Measurements from ENCODE around the gene KCNH4.
A peak's percentile ranks its signal among the peaks of the same experiment; 100 is the strongest.

KCNH4 gene

DNA sequence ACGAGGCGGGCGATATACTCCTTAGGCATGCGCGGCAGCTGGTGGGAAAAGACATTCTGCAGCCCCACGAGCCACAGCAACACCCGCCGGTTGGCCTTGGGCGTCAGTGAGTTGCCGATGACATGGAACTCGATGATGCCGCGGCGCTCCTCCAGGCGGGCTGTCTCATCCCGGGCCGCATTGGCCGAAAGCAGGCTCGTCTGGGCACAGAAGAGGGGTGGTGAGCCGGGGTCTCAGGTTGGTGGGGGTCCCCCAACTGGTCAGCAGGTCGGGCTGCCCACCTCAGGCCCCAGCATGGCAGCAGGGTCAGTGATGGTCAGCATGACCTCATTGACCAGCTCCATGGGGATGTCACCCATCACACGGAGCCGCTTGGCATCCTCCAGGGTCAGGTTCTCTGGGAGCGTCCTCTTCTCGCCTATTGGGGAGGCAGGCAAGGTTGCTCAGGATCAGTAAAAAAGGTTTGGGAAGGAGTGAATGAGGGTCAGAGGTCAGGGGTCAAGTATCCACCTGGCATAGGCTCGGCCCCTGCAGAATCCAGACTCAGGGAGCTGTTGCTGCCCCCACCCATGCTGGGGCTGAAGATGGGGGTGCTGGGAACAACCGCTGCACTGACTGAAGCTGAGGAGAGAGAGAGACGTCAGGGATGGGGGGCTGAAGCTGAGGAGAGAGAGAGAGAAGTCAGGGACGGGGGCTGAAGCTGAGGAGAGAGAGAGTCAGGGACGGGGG lies 63.4 kb downstream of the KCNH4 start:
- no peak for DNase-seq (ENCODE audit: low spot score)

DNA sequence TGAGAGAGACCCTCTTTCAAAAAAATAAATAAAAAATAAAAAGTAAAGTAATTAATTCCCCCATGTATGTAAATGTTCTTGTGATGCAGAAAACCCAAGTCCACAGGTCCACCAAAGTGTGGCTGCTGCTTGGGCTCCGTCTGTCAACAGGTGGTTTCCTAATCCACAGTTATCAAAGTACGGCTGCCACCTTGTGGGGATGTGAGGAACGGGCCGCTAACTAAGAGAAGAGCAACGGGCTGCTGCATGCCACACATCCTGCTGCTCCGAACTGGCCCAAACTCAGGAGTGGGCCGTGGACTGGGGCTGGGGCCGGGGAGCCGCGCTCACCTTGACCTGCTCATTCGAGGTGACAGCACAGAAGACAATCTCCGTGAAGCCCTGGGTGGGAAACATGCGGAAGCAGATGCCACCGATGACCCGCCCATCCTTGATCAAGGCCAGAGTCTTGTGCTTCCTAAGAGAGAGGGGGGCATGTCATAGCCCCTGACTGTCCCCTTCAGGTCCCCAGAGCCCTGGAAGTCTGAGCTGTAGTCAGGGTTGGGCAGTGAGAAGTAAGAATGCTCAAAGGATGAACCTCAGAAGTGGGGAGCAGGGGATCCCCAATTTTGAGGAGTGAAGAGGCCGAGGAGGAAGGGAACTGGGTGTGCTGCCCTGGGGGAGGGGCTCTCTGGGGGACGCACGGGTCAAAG lies 64.1 kb downstream of the KCNH4 start:
- DNase-seq (ENCODE audit: low spot score): peak; percentile 83

DNA sequence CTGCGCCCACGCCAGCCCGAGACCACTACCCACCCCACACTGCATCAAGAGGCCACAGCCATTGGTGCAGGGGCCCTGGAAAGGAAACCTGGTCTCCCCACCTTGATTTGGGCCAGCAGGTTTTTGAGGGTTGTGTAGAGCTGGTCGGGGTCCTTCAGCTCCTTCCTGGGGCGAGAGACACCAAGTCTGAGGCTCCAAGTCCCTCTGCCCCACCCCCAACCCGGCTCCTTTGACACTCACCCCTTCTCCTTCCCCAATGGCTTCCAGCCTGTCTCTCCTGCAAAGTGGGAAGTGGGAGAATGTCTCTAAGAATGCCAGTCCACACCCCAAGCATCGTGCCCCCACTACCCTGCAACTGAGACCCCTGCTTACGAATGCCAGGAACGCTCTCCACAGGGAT lies 66.8 kb downstream of the KCNH4 start:
- no peak for DNase-seq (ENCODE audit: low spot score)

DNA sequence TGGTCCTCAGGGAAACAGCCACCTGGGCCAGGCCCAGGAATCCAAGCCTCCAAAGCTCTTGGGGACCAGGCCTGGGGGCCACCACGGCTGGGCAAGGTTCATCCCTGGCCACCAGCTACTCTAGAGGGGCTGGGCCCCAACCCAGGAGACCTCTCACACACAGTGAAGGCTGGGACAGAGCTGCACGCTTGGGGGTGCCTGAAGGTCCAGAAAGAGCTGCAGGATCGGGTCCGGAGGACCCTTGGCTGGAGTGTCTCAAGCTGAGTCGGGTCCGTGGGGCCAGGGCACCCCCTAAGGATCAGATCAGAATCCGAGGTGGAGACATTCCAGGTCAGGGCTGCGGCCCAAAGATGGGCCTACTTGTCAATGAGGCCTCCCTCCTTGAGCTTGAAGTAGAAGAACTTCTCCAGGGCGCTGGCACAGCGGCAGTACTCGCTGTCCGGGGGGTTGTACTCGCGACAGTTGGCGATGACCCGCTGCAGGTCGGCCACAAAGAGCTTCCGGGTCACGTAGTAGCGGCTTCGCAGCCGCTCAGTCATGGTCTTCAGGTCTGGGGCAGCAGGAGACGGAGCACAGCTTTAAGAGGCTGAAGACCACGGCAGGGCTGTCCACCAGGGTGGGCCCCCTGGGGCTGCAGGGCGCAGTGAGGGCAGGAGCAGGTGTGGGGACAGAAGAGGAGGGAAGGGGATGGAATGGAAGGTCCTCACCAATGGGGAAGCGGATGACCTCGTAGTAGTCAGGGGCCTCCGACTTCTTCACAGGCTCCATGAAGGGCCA lies 67.5 kb downstream of the KCNH4 start:
- DNase-seq (ENCODE audit: low spot score): no peak

DNA sequence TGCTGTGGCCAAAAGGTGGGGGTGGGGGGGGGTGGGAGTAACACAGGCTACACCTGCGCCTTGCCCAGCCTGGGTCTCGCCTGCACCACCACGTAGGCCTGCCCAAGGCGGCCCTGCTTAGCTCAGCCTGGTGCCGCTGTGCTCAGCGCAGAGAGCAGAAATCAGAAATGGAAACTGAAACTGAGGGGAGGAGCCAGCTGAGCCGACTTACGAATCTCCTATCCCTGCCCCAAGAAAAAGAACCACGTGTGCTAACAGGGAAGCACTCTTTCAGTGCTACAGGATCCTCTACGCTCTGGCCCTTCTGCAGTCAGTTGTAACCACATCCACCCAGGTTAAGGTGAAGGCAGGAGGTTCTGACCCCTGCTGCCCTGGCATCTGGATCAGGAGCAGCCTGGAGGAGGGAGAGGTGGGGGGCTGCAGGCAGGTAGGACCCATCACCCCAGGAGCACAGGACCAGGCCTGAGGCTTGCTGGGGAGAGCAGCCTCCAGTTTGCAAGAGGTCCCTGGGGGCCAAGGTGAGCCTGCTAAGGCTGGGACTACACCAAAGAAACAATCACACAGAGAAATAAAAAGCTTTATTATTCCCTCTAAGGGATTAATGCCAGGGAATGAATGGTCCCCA lies 68.3 kb downstream of the KCNH4 start, which contains the start of gene DHX58:
DHX58 (minus strand) TSS at position 163 of the 625 bp plus-strand sequence. CDS start 822 bp downstream, outside the sequence.
- DNase-seq (ENCODE audit: low spot score): peak; percentile 80

DNA sequence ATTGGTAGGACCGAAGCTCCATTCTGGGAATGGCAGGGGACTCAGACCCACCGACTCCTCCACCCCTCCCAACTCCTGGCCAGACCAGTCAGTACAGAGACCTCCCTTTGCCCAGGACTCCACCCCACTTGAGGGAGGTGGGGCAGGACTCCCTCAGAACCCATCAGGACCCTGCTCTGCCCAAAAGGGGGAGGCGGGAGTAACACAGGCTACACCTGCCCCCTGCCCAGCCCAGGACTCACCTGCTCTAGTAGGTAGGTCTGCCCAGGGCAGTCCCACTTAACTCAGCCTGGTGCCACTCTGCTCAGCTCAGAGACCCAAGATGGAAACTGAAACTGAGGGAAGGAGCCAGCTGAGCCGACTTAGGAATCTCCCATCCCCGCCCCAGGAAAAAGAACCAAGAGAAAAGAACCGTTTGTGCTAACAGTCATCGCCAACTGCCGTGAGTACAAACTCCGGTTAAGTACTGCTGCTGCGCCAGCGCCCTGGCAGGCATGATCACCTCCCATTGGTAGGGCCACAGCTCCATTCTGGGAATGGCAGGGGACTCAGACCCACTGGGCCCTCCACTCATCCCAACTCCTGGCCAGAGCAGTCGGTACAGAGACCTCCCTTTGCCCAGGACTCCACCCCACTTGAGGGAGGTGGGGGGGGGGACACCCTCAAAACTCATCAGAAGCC lies 68.9 kb downstream of the KCNH4 start:
- DNase-seq (ENCODE audit: low spot score): peak; percentile 14

DNA sequence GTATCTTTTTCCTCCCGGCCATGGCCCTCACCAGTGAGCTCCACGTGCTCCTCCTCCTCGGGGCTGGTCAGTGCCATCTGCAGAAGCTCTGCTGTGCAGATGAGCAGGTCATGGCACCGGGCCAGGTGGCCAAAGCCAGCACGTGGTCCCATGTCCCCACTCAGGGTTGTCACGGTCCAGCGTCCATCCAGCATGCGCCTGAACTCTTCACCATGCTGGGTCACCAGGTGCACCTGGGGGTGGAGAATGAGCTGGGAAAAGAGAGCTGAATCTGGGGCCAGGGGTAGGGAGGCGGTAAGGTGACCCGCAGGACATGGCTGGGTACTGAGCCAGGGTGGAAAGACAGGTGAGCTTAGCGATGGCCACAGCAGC lies 69.7 kb downstream of the KCNH4 start:
- no peak for DNase-seq (ENCODE audit: low spot score)

DNA sequence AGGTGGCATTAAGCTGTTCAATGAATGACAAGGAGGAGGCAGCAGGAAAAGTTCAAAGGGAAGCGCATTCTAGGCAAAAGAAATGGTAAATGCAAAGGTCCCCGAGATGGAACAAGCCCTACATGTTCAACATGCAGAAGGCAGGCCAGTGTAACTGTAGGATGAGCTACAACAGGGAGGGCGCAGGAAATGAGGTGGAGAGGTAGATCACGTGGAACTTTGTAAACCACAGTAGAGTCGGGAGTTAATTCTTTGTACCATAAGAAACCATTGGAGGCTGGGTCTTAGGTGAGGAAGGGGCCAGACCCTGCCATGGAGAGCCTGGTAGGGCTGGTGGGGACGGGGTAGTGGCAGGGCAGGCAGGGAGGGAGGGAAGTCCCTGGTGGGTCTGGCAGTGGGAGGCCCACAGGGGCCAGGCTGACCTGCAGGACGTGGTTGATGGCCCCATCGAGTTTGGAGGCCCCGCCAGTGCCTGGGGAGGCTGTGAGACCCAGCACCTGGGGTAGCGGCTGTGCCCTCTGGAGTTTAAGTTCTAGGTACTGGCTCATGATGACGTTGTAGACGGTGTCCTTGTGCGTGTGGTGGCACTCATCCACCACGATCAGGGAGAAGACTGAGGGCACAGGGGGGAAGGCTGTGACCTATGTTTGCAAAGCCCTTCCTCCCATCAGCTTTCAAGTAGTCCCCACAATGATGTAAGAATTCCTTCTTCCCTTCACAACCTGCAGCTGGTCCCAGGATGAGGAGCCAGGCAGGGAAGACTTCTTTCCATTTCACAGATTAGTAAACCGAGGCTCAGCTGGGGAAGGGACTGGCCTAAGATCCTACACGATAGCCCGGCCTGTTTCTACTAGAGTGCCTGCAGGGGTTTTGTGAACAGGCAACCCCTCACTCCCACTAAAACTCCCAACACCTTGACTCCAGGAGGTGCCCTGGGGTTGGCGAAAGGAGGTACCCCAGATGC lies 70.4 kb downstream of the KCNH4 start:
- no peak for DNase-seq (ENCODE audit: low spot score)

DNA sequence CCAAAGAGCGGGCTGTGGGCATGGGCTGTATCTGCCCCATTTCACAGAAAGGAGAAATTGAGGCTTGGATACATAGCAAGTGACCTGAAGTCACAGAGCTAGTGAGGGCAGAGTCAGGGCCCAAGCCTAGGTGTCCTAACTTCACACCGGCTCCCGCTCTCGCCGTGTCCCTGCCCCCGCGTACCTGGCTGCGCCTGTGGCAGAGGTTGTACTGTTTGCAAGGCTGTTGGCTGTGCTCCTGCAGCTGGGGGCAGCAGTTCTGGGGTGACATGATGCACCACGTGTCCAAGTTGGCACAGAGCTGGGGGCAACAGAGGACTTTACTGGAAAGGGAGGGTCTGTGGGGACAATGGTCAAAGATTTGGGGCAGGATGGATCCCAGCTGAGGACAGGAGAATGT lies 71.9 kb downstream of the KCNH4 start:
- DNase-seq (ENCODE audit: low spot score): no peak

DNA sequence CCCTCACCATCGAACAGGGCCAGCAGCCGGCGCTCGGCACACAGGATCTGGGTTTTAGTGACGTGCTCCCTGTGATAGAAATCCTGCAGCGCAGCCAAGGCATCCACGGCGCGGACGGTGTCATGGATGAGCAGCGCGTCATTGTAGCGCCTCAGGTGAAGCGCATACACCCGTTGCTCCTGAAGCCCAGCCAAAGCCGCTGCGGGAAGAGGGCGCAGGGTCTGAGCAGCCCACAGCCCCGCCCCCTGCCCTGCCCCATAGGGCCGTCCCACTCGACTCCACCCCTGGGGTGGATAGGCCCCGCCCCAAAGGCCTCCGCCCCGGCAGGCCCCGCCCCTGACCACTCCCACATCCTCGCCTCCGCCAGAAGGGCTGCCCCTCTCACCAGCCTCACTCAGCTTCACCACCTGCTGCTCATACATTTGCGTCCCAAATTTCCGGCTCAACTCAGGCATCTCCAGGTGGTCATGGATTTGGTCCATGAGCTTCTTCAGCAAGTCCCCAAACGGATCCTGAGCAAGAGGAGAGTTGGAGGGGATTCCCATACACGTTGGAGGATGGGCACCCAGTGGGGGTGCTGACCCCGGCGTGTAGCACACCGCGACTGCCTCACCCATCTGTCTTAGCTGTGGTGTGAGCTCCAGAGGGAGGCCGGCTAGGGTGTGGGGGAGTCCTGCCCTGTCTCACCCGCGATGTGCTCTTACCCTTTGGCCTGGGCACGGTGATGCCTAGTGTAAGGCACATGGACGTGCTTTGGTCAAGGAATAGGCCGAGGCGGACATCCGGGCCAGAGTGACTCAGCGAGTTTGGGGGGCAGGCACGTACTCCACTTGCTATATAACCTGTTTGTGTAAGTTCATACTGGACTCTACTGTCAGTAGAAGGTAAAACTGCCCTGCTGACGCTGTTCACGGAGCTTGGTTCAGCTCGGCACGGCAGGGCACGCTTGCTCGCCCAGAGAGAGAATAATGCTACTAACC lies 73.1 kb downstream of the KCNH4 start:
- DNase-seq (ENCODE audit: low spot score): peak; percentile 85

DNA sequence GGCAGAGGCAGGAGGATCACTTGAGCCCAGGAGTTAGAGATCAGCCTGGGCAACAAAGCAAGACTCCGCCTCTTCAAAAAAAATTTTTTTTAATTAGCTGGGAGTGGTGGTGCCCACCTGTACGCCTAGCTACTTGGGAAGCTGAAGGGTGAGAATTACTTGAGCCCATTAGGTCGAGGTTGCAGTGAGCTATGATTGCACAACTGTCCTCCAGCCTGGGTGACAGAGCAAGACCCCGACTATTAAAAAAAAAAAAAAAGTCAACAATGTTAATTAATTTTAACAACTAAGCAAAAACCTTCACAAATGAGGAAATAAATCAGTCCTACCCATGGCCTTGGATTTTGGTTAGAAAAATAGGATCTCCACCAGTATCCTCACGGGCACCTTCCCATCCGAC lies 73.8 kb downstream of the KCNH4 start:
- DNase-seq (ENCODE audit: low spot score): no peak
